VCaP (cell line): ENCODE measurements around the gene SOCS1.

Experiments
- H3K27ac ChIP-seq: fragments of 450-650 bp; 2 replicates; pipeline ENCODE4 v1.5.1; 2017
- CTCF ChIP-seq: fragments of 450-650 bp; conservative IDR thresholded peaks from 2 replicates; pipeline ENCODE4 v1.5.1; 2017; ENCODE audit warnings: mild to moderate bottlenecking, moderate library complexity

The SOCS1 gene

GRCh38 chr16:11278681-11279628 lies 23.0 kb upstream of the SOCS1 start:
- TF ChIP-seq CTCF, result no peak
- H3K27ac ChIP-seq, result no peak overlapping the region

DNA sequence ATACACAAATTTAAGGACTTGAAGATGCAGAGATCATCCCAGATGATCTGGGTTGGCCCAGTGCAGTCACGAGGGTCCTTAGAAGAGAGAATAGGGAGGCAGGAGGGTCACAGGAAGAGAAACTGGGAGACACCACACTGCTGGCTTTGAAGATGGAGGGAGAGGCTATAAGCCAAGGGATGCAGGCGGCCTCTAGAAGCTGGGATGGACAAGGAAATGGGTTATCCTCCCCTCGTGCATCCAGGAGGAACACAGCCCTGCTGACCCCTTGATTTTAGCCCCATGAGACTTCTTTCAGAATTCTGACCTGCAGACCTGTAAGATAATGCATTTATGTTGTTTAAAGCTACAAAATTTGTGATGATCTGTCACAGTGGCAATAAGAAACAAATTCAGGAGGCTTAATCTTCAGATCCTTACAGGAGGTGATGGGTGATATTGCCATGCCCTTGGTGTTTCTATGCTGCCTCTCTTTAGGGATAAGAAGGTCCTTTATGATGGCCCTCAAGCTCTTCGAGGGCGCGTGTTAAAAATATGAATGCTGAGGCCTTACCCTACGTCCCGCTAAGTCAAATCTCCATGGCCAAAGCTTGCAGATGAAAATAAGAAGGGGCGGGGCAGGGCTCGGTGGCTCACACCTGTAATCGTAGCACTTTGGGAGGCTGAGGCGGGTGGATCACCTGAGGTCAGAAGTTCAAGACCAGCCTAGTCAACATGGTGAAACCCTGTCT lies 21.8 kb upstream of the SOCS1 start:
- TF ChIP-seq CTCF, result no peak
- H3K27ac ChIP-seq, result no peak overlapping the region

DNA sequence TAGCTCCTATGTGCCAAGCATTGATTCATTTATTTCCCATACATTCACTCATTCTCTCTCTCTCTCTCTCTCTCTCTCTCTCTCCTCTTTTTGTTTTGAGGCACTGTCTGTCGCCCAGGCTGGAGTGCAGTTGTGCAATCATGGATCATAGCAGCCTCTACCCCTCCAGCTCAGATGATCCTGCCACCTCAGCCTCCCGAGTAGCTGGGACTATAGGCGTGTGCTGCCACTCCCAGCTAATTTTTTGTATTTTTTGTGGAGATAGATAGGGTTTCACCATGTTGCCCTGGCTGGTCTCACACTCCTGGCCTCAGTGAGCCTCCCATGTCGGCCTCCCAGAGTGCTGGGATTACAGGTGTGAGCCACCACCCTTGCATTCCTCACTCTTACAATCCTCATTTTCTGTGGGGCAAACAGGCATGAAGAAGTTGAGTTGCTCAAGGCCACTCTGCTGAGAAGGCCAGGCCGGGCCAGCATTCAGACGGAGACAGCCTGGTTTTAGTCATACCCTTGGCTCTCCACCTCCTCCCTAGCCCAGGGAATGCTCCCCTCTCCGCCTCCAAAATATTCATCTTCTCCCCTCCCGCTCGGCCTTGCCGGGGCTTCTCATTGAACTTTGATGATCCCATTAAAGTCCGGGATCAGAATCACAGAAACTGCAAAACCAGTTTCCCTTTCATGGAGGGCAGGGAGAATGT lies 21.0 kb upstream of the SOCS1 start:
- TF ChIP-seq CTCF, result no peak
- H3K27ac ChIP-seq, result no peak overlapping the region

DNA sequence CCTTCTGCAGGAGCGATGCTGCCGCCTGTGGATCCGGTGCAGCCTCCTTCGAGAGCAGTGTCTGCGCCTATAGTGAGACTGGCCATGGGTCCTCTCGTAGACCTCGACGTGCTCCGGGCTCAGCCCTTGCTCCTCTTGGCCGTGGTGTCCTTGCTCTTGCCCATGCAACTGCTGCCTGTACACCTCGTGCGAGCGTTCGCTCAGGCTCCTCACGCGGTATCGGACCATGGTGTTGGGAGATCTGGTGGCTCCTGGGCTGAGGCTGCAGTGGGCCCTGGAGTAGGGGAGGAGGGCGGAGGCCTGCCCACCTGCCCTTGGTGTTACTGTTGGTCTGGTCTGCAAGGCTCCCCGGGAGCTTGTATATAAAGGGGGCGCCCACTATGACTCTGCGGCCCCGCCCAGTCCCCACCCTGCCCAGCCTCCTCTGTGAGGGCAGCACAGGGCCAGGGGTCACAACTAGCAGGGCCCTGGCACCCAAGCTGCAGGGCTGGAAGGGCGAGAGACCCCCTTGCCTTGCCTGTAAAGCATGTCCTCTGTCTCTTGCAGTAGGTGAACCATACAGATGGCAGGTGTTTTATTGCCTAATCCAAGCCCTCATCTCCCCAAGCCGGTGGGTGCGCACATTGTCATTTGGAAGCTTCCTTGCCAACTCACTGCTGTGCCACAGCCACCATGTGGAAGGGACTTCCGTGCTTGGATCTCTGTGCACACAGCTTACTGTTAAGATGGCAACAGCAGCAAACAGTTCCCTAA lies 20.3 kb upstream of the SOCS1 start, which contains the start of gene PRM2:
TSS of gene PRM2 (minus strand) at position 338 of the 753 bp plus-strand sequence. CDS start at position 228, 110 bp downstream.
- TF ChIP-seq CTCF, result no peak
- H3K27ac ChIP-seq, result no peak within 1 kb of the TSS

GRCh38 chr16:11274964-11275363 lies 19.0 kb upstream of the SOCS1 start:
- no peak overlapping the region for H3K27ac ChIP-seq
- no peak for TF ChIP-seq CTCF

- TF ChIP-seq CTCF, result no peak
- no peak overlapping the region for H3K27ac ChIP-seq
Observed at GRCh38 chr16:11273721-11274324, 17.8 kb upstream of the SOCS1 start.
